Measurements from ENCODE around the gene GPR84.
A peak's percentile ranks its signal among the peaks of the same experiment; 100 is the strongest.

DNA sequence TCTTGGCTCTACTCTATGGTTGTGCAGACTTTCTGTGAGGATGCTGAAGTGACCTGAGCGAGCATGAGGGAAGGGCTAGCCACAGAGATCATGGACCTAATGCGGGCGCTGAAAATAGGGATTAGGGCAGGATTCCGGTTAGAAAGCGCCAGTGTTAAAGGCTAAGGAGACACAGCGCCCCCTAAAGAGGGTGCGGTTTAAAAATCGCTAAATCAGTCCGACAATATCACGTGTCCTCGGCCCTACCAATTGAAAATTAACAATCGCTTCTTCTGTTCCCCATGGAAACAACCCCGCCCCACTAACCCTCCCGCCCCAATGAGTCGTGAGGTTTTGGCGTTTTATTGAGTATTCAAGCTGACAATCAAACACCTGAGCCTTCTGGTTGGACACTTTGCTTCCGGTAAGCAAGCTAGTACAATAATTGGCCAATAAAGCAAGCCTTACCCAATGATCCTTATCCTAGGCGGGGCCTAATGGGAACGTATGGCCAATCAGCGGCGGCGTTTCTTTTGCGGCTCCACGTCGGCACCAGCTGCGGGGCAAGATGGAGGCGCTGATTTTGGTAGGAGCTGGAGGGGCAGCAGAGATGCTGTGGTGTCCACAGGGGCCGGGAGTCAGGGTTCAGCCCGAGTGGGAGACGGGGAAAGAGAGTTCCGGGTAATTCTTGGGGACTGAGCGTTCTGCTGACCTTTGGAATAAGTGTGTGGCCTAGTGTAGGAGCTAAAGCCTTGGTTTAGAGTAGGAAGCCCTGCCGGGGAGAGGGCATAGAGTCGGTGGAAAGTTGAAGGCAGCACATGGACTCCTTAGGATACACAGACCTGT, 39.5 kb downstream of the GPR84 start, which contains the start of gene COPZ1:
- peak; percentile 92 for TF ChIP-seq POLR2A (IDR thresholded peaks at IDR 0.05; ENCODE audit: low read length)
- no peak for TF ChIP-seq GATA1 (IDR thresholded peaks at IDR 0.05; ENCODE audit: low read depth, low read length)

Measured in erythroblast (primary cell).